Measurements from ENCODE around the gene WDR59.

The WDR59 gene

DNA sequence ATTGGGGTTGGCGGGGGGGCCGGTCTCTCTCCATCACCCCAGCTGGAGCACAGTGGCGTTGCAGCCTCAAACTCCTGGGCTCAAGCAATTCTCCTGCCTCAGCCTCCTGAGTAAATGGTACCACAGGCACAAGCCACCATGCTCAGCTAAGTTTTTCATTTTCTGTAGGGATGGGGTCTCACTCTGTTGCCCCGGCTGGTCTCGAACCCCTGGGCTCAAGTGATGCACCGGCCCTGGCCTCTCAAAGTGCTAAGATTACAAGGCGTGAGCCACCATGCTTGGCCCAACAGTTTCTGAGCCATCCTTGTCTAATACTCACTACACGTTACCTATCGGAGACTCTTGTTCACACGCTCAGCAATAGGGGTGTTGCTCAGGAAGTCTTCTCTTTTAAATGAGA is 11.6 kb downstream of the WDR59 start:
- no peak overlapping the region for H3K4me3 ChIP-seq (ENCODE audit: low read depth, low read length)
- DNase-seq (ENCODE audit: low read depth): no peak
- TF ChIP-seq CTCF (IDR thresholded peaks at IDR 0.05; ENCODE audit: insufficient read depth, low read depth, low read length, missing control alignments): no peak

- TF ChIP-seq CTCF (IDR thresholded peaks at IDR 0.05; ENCODE audit: insufficient read depth, low read depth, low read length, missing control alignments): no peak
- H3K4me3 ChIP-seq (ENCODE audit: low read depth, low read length): no peak overlapping the region
- DNase-seq (ENCODE audit: low read depth): no peak
These were observed 30.2 kb downstream of the WDR59 start for GRCh38 chr16:74954763-74955162.

DNA sequence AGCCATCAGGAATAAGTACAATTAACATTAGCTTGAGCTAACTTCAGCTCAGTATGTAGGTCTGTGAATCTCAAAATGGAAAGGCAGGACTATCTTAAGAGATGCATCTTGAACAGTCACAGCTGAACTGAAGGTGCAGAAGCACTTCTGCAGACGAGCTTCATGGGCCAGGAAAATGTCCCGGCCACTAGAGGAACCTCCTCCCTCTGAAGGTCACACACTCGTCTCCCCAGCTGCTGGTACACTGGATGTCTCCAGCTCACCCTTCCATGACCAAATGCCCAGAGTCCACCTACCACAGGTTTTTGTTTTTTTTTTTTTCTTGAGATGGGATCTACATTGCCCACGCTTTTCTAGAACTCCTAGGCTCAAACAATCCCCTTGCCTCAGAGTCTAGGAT is 33.2 kb downstream of the WDR59 start:
- no peak for TF ChIP-seq CTCF (IDR thresholded peaks at IDR 0.05; ENCODE audit: insufficient read depth, low read depth, low read length, missing control alignments)
- no peak for DNase-seq (ENCODE audit: low read depth)
- H3K4me3 ChIP-seq (ENCODE audit: low read depth, low read length): no peak overlapping the region

- no peak for DNase-seq (ENCODE audit: low read depth)
- H3K4me3 ChIP-seq (ENCODE audit: low read depth, low read length): no peak overlapping the region
- no peak for TF ChIP-seq CTCF (IDR thresholded peaks at IDR 0.05; ENCODE audit: insufficient read depth, low read depth, low read length, missing control alignments)
These were observed 33.7 kb downstream of the WDR59 start for GRCh38 chr16:74951206-74951605.

GRCh38 chr16:74950511-74950910 is 34.4 kb downstream of the WDR59 start:
- TF ChIP-seq CTCF (IDR thresholded peaks at IDR 0.05; ENCODE audit: insufficient read depth, low read depth, low read length, missing control alignments): no peak
- DNase-seq (ENCODE audit: low read depth): no peak
- H3K4me3 ChIP-seq (ENCODE audit: low read depth, low read length): no peak overlapping the region

DNA sequence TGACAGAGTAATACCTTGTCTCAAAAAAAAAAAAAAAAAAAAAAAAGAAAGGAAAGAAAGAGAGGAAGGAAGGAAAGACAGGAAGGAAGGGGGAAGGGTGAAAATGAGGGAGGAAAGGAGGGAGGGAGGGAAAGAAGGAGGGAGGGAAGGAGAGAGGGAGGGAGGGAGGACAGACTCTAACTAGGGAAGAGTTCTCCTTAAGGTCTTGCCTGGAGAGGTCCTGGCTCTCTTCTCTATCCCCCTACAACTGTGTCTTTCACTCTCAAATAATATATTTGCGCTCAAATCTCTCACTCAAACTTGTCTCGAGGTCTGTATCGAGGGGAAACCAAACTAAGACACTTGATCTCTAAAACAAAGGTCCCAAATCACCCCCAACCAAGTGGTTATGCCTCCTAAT is 35.6 kb downstream of the WDR59 start:
- no peak overlapping the region for H3K4me3 ChIP-seq (ENCODE audit: low read depth, low read length)
- TF ChIP-seq CTCF (IDR thresholded peaks at IDR 0.05; ENCODE audit: insufficient read depth, low read depth, low read length, missing control alignments): no peak
- no peak for DNase-seq (ENCODE audit: low read depth)

DNA sequence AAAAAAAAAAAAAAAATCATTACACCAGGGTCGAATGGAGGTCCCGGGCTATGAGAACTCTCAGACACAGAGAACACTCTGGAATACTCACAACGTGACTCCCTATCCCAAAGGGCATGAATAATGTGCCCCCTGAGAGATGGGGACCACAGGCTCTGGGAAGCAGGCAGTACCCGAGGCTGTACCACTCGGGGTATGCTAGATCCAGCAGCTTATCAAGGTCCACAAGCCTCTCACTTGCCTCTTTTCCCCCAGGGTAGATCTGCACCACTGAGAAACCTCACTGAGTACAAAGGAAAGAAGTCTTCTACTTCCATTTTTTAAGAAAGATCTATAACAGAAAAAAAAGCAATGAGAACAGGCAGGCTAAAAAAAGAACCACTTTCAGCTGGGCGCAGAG is 40.5 kb downstream of the WDR59 start:
- no peak overlapping the region for H3K4me3 ChIP-seq (ENCODE audit: low read depth, low read length)
- no peak for TF ChIP-seq CTCF (IDR thresholded peaks at IDR 0.05; ENCODE audit: insufficient read depth, low read depth, low read length, missing control alignments)
- DNase-seq (ENCODE audit: low read depth): no peak
